Measurements from ENCODE around the gene ZNF366. TPM values are rescaled to one million over a fixed set of nuclear protein-coding genes. Genes with fewer than 3 reads are reported as not detected.

ZNF366 gene
- total and polyA plus RNA-seq, 9 donors, result 2.1 to 3.7 (median 2.7) TPM

DNA sequence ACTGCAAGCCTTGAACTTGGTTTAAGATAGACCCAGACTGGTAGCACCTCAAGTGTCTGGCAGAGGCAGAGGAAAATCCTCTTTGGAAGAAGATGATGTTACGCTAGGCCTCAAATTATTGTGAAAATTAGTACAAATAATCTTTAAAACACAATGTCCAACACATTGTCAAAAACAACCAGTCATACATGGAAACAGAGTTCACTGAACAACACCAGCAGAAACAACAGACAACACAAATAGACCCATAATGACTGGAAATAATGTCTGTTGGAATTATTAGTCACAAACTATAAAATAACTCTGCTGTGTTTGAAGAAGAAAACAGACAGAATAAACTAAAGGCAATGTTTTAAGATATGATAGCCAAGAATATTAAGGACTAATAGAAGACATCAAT is 15.4 kb upstream of the ZNF366 start:
- Histone ChIP-seq H3K36me3 (ENCODE audit: control insufficient read depth, insufficient read depth, low read length) (no peaks in the 10 kb centered on the region), H3K4me3 (ENCODE audit: low read length) (no peak overlapping the region), H3K27ac (ENCODE audit: low read length) (no peak overlapping the region), H3K4me1 (ENCODE audit: control insufficient read depth, insufficient read depth, low read length) (peaks cover 10% of the 10 kb centered on the region), H3K9me3 (replicated peaks; ENCODE audit: control insufficient read depth, low read depth, low read length) (peaks cover 17% of the 10 kb centered on the region), H3K27me3 (ENCODE audit: control insufficient read depth, insufficient read depth, low read length) (no peaks in the 10 kb centered on the region)
- no CpG with 5 or more reads among the region's 1 CpG for WGBS (ENCODE audit: insufficient coverage)
- no peak for DNase-seq

DNA sequence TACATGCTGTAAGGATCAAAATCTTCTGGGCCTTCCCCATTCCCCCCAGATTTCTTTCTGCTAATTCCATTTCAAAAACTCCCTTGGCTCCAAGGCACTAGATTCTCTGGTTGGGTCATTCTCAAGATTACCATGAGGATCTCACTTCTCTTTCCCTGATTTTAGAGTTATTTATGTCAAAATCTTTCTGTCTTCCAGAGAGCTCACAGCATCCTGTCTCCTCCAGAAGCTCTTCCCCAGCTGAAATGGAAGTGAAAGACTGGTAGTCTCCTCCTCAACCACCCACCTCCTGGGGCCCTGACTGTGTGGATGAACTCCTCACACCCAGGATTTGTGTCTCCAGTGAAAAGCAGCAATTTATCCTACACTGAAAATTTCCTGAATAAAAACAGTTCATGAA is 11.9 kb upstream of the ZNF366 start:
- no peak overlapping the region for H3K27ac ChIP-seq (ENCODE audit: low read length)
- no peaks in the 10 kb centered on the region for H3K27me3 ChIP-seq (ENCODE audit: control insufficient read depth, insufficient read depth, low read length)
- no peak for DNase-seq
- peaks cover 17% of the 10 kb centered on the region for H3K9me3 ChIP-seq (replicated peaks; ENCODE audit: control insufficient read depth, low read depth, low read length)
- H3K36me3 ChIP-seq (ENCODE audit: control insufficient read depth, insufficient read depth, low read length), result no peaks in the 10 kb centered on the region
- H3K4me3 ChIP-seq (ENCODE audit: low read length), result no peak overlapping the region
- H3K4me1 ChIP-seq (ENCODE audit: control insufficient read depth, insufficient read depth, low read length), result peaks cover 14% of the 10 kb centered on the region

GRCh38 chr5:72518001-72518683 is 10.9 kb upstream of the ZNF366 start:
- no peak overlapping the region for H3K4me3 ChIP-seq (ENCODE audit: low read length)
- H3K9me3 ChIP-seq (replicated peaks; ENCODE audit: control insufficient read depth, low read depth, low read length), result peaks cover 17% of the 10 kb centered on the region
- no peaks in the 10 kb centered on the region for H3K27me3 ChIP-seq (ENCODE audit: control insufficient read depth, insufficient read depth, low read length)
- H3K4me1 ChIP-seq (ENCODE audit: control insufficient read depth, insufficient read depth, low read length), result peaks cover 14% of the 10 kb centered on the region
- 46% methylated on average over 9 of the region's 12 CpGs for WGBS (ENCODE audit: insufficient coverage)
- peak overlapping the region; percentile 57 for H3K27ac ChIP-seq (ENCODE audit: low read length)
- no peaks in the 10 kb centered on the region for H3K36me3 ChIP-seq (ENCODE audit: control insufficient read depth, insufficient read depth, low read length)
- DNase-seq, result peak; percentile 78

DNA sequence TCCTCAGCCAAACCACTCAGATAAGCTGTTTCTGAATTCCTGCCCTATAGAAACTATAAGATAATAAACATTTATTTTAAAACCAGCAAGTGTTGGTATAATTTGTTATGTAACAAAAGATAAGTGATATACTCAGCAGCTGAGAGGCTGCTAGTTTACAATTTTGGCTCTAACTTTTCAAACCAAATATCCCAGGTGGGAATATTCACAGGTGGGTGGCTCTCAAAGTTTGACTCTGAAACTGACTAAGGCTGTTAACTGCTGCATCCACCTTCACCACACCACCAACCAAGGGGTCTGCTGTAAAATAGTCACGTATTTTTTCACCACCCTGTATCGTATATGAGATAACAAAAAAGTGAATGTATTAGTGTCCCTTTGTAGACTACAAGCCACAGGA is 9.7 kb upstream of the ZNF366 start:
- DNase-seq, result no peak
- Histone ChIP-seq H3K36me3 (ENCODE audit: control insufficient read depth, insufficient read depth, low read length) (no peaks in the 10 kb centered on the region), H3K4me1 (ENCODE audit: control insufficient read depth, insufficient read depth, low read length) (peaks cover 14% of the 10 kb centered on the region), H3K27me3 (ENCODE audit: control insufficient read depth, insufficient read depth, low read length) (no peaks in the 10 kb centered on the region), H3K4me3 (ENCODE audit: low read length) (no peak overlapping the region), H3K9me3 (replicated peaks; ENCODE audit: control insufficient read depth, low read depth, low read length) (peaks cover 13% of the 10 kb centered on the region), H3K27ac (ENCODE audit: low read length) (no peak overlapping the region)
- no CpG with 5 or more reads among the region's 2 CpGs for WGBS (ENCODE audit: insufficient coverage)

DNA sequence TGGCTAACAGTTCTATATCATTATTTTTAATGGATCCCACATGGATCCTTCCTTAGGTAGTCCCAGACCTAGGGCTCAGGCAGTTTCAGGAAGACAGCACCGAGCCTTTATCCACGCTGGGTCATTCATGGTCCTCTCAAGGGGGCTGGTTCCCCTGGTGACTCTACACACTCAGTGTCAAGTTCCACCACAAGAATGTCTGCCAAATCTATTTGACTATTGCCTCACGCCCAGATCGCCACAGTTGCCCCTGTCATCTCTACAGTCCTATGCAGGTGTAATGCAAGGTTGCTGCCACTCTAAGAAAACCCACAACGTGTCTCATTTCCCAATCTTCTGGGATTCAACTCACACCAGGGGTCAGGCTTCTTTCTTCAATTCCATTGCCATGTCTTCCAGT is 8.0 kb upstream of the ZNF366 start:
- peaks cover 11% of the 10 kb centered on the region for H3K9me3 ChIP-seq (replicated peaks; ENCODE audit: control insufficient read depth, low read depth, low read length)
- no peak for DNase-seq

DNA sequence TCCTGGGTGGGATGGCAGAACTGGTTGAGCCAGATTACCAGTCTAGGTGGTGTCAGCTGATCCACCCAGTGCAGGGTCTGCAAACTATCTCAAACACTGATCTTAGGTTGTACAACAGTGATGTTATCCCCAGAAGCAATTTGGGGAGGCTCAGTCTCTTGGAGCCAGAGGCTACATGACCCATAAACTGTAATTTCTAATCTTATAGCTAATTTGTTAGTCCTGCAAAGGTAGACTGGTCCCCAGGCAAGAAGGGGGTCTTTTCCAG is 5.3 kb upstream of the ZNF366 start:
- Histone ChIP-seq H3K4me3 (ENCODE audit: low read length) (no peak overlapping the region), H3K4me1 (ENCODE audit: control insufficient read depth, insufficient read depth, low read length) (peaks cover 32% of the 10 kb centered on the region), H3K36me3 (ENCODE audit: control insufficient read depth, insufficient read depth, low read length) (no peaks in the 10 kb centered on the region), H3K9me3 (replicated peaks; ENCODE audit: control insufficient read depth, low read depth, low read length) (no peaks in the 10 kb centered on the region), H3K27me3 (ENCODE audit: control insufficient read depth, insufficient read depth, low read length) (no peaks in the 10 kb centered on the region), H3K27ac (ENCODE audit: low read length) (no peak overlapping the region)
- no peak for DNase-seq

More for the DNA sequence above, 8.0 kb upstream of the ZNF366 start:
- H3K27ac ChIP-seq (ENCODE audit: low read length), result no peak overlapping the region
- peaks cover 23% of the 10 kb centered on the region for H3K4me1 ChIP-seq (ENCODE audit: control insufficient read depth, insufficient read depth, low read length)
- no peaks in the 10 kb centered on the region for H3K36me3 ChIP-seq (ENCODE audit: control insufficient read depth, insufficient read depth, low read length)
- no peaks in the 10 kb centered on the region for H3K27me3 ChIP-seq (ENCODE audit: control insufficient read depth, insufficient read depth, low read length)
- WGBS (ENCODE audit: insufficient coverage), result 73% methylated on average over 5 of the region's 5 CpGs
- no peak overlapping the region for H3K4me3 ChIP-seq (ENCODE audit: low read length)

DNA sequence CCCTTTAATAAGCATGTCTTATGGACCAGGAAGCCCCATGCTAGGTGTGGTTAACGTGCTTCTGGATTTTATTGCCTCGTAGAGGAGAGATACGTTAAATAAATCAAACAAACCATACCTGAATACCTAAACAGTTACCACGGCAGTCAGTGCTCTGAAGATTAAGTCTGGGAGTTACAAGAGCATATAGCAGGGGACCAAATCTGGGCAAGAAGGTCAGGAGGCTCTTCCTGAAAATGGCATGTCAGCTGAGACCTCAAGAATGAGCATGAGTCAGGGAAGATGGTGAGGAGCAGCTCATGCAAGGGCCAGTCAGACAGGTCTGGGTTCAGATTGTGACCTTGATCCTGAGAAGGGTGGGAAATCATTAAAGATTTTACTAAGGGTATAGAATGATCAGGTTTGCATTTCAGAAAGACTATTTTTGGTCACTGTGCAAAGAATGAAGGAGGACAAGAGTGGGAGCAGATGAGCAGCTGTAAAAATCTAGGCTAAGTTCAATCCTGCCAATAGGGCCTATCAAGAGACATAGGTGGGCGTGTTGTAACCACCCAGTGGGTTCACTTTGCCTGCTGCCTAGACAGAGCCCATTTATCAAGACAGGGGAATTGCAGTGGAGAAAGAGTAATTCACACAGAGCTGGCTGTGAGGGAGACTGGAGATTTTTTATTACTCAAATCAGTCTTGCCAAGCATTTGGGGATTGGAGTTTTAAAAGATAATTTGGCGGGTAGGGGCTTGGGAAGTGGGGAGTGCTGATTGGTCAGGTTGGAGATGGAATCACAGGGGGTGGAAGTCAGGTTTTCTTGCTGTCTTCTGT is 4.8 kb upstream of the ZNF366 start:
- WGBS (ENCODE audit: insufficient coverage), result 75% methylated on average over 2 of the region's 6 CpGs
- Histone ChIP-seq H3K36me3 (ENCODE audit: control insufficient read depth, insufficient read depth, low read length) (no peaks in the 10 kb centered on the region), H3K4me1 (ENCODE audit: control insufficient read depth, insufficient read depth, low read length) (peaks cover 32% of the 10 kb centered on the region), H3K9me3 (replicated peaks; ENCODE audit: control insufficient read depth, low read depth, low read length) (no peaks in the 10 kb centered on the region), H3K27ac (ENCODE audit: low read length) (no peak overlapping the region), H3K4me3 (ENCODE audit: low read length) (no peak overlapping the region), H3K27me3 (ENCODE audit: control insufficient read depth, insufficient read depth, low read length) (no peaks in the 10 kb centered on the region)
- DNase-seq, result no peak

- H3K4me1 ChIP-seq (ENCODE audit: control insufficient read depth, insufficient read depth, low read length), result peaks cover 32% of the 10 kb centered on the region
- H3K27ac ChIP-seq (ENCODE audit: low read length), result no peak overlapping the region
- H3K27me3 ChIP-seq (ENCODE audit: control insufficient read depth, insufficient read depth, low read length), result no peaks in the 10 kb centered on the region
- no peak for DNase-seq
- no peaks in the 10 kb centered on the region for H3K9me3 ChIP-seq (replicated peaks; ENCODE audit: control insufficient read depth, low read depth, low read length)
- 83% methylated on average over 1 of the region's 3 CpGs for WGBS (ENCODE audit: insufficient coverage)
- H3K4me3 ChIP-seq (ENCODE audit: low read length), result no peak overlapping the region
- no peaks in the 10 kb centered on the region for H3K36me3 ChIP-seq (ENCODE audit: control insufficient read depth, insufficient read depth, low read length)
Observed at GRCh38 chr5:72511366-72511765, 4.2 kb upstream of the ZNF366 start.

- Histone ChIP-seq H3K4me1 (ENCODE audit: control insufficient read depth, insufficient read depth, low read length) (peaks cover 32% of the 10 kb centered on the region), H3K27ac (ENCODE audit: low read length) (peak overlapping the region; percentile 75), H3K4me3 (ENCODE audit: low read length) (no peak overlapping the region), H3K36me3 (ENCODE audit: control insufficient read depth, insufficient read depth, low read length) (no peaks in the 10 kb centered on the region), H3K9me3 (replicated peaks; ENCODE audit: control insufficient read depth, low read depth, low read length) (no peaks in the 10 kb centered on the region), H3K27me3 (ENCODE audit: control insufficient read depth, insufficient read depth, low read length) (no peaks in the 10 kb centered on the region)
- WGBS (ENCODE audit: insufficient coverage), result 52% methylated on average over 2 of the region's 8 CpGs
- peak; percentile 94 for DNase-seq
Observed at GRCh38 chr5:72510610-72511181, 3.5 kb upstream of the ZNF366 start.

- WGBS (ENCODE audit: insufficient coverage), result 50% methylated on average over 7 of the region's 7 CpGs
- no peaks in the 10 kb centered on the region for H3K9me3 ChIP-seq (replicated peaks; ENCODE audit: control insufficient read depth, low read depth, low read length)
- peak; percentile 78 for DNase-seq
- H3K4me3 ChIP-seq (ENCODE audit: low read length), result no peak overlapping the region
- H3K27me3 ChIP-seq (ENCODE audit: control insufficient read depth, insufficient read depth, low read length), result no peaks in the 10 kb centered on the region
- H3K27ac ChIP-seq (ENCODE audit: low read length), result peak overlapping the region; percentile 75
- H3K4me1 ChIP-seq (ENCODE audit: control insufficient read depth, insufficient read depth, low read length), result peaks cover 30% of the 10 kb centered on the region
- H3K36me3 ChIP-seq (ENCODE audit: control insufficient read depth, insufficient read depth, low read length), result no peaks in the 10 kb centered on the region
Observed at GRCh38 chr5:72509401-72509800, 2.2 kb upstream of the ZNF366 start.
